Smooth muscle cell (in vitro differentiated cells): ENCODE results near the gene RIMKLA. TPM values are rescaled to one million over a fixed set of nuclear protein-coding genes. Genes with fewer than 3 reads are reported as not detected.

Experiments used
- DNase-seq: peaks from one replicate; lab custom pipeline; 2025; ENCODE audit not compliant: unreplicated experiment; lab: John Stamatoyannopoulos, UW
- H2AFZ ChIP-seq: fragments of 200-600 bp; sonication (generic); 2 replicates; pipeline ENCODE4 v1.6.0; 2016; ENCODE audit warnings: antibody characterized with exemption, low read depth, mild to moderate bottlenecking
- H3F3A ChIP-seq: fragments of 200-600 bp; sonication (generic); 2 replicates; pipeline ENCODE4 v1.6.0; 2017; ENCODE audit warnings: antibody characterized with exemption, low read depth
- H3K27ac ChIP-seq: fragments of 200-600 bp; sonication (generic); 2 replicates; pipeline ENCODE4 v1.5.1; 2016; ENCODE audit warnings: low read depth, mild to moderate bottlenecking
- H3K27me3 ChIP-seq: fragments of 200-600 bp; sonication (generic); 2 replicates; pipeline ENCODE4 v1.6.1; 2016; ENCODE audit warnings: low read depth, mild to moderate bottlenecking
- H3K36me3 ChIP-seq: fragments of 200-600 bp; sonication (generic); 2 replicates; pipeline ENCODE4 v1.5.1; 2016; ENCODE audit warnings: low read depth
- H3K4me1 ChIP-seq: fragments of 200-600 bp; sonication (generic); 2 replicates; pipeline ENCODE4 v1.5.1; 2016; ENCODE audit warnings: low read depth
- H3K4me2 ChIP-seq: fragments of 200-600 bp; sonication (generic); 2 replicates; pipeline ENCODE4 v1.6.0; 2016; ENCODE audit warnings: mild to moderate bottlenecking
- H3K4me3 ChIP-seq: fragments of 200-600 bp; sonication (generic); 2 replicates; pipeline ENCODE4 v1.5.1; 2016; ENCODE audit warnings: mild to moderate bottlenecking
- H3K79me2 ChIP-seq: fragments of 200-600 bp; sonication (generic); 2 replicates; pipeline ENCODE4 v1.6.0; 2016; ENCODE audit warnings: low read depth, mild to moderate bottlenecking
- H3K9ac ChIP-seq: fragments of 200-600 bp; sonication (generic); 2 replicates; pipeline ENCODE4 v1.6.0; 2016; ENCODE audit warnings: low read depth
- H3K9me3 ChIP-seq: fragments of 200-600 bp; sonication (generic); replicated peaks from 2 replicates; pipeline ENCODE4 v1.5.1; 2016; ENCODE audit warnings: low read depth
- H4K20me1 ChIP-seq: fragments of 200-600 bp; sonication (generic); 2 replicates; pipeline ENCODE4 v1.6.0; 2016; ENCODE audit warnings: low read depth
- CTCF ChIP-seq: fragments of 200-600 bp; sonication (generic); IDR thresholded peaks from 2 replicates; pipeline ENCODE4 v1.5.1; 2017; ENCODE audit warnings: borderline replicate concordance, mild to moderate bottlenecking, antibody characterized with exemption; ENCODE audit not compliant: insufficient read depth, poor library complexity, severe bottlenecking
- WGBS: methylation state at CpG from one replicate; pipeline ENCODE4 v1.1.7; 2016; ENCODE audit warnings: low lambda C conversion rate; 5-methylcytosine and 5-hydroxymethylcytosine counted together
- polyA plus RNA-seq: library from polyadenylated mRNA; unstranded; fragments of >200 nt; fragmentation: Nextera tagmentation; extraction: Ambion mirVana; gene quantifications from 2 replicates; pipeline ENCODE4 v1.2.1, GENCODE V29; 2016
- total RNA-seq: library from RNA; depleted of rRNA; stranded (reverse); fragments of >200 nt; gene quantifications from 2 replicates; pipeline ENCODE4 v1.2.3, GENCODE V29; 2014

The RIMKLA gene
- total and polyA plus RNA-seq, 2 experiments from 2014 or later = 0.04 to 0.25 TPM

DNA sequence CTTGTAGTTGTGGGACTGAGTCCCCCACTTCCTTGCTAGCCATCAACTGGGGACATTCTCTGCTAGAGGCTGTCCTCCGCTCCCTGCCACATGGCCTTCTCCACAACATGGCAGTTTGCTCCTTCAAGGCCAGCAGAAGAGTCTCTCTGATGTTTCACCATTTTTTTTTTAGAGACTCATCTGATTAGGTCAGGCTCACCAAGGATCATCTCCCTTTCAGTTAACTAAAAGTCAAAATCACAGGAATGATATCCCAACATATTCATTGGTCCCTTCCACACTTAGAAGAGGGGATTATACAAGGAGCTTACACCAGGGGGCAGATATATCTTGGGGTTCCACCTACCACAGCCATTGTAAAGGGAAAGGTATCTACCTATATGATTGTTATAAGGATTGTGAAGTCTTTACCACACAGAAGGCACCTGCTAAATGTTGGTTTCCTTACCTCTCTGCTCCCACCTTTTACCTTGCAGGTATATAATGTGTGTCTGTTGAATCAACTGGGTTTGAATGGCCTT is 23.3 kb downstream of the RIMKLA start:
- no peak for TF ChIP-seq CTCF
- Histone ChIP-seq H3K4me2 (no peak overlapping the region), H3K27ac (no peak overlapping the region), H3K4me3 (no peak overlapping the region), H3K9me3 (no peaks in the 10 kb centered on the region), H2AFZ (no peak overlapping the region), H4K20me1 (no peaks in the 10 kb centered on the region), H3K9ac (no peak overlapping the region), H3K4me1 (no peaks in the 10 kb centered on the region), H3K27me3 (no peaks in the 10 kb centered on the region), H3F3A (no peaks in the 10 kb centered on the region), H3K79me2 (no peaks in the 10 kb centered on the region), H3K36me3 (no peaks in the 10 kb centered on the region)
- no peak for DNase-seq
- WGBS = 100% methylated on average over 1 of the region's 1 CpG

DNA sequence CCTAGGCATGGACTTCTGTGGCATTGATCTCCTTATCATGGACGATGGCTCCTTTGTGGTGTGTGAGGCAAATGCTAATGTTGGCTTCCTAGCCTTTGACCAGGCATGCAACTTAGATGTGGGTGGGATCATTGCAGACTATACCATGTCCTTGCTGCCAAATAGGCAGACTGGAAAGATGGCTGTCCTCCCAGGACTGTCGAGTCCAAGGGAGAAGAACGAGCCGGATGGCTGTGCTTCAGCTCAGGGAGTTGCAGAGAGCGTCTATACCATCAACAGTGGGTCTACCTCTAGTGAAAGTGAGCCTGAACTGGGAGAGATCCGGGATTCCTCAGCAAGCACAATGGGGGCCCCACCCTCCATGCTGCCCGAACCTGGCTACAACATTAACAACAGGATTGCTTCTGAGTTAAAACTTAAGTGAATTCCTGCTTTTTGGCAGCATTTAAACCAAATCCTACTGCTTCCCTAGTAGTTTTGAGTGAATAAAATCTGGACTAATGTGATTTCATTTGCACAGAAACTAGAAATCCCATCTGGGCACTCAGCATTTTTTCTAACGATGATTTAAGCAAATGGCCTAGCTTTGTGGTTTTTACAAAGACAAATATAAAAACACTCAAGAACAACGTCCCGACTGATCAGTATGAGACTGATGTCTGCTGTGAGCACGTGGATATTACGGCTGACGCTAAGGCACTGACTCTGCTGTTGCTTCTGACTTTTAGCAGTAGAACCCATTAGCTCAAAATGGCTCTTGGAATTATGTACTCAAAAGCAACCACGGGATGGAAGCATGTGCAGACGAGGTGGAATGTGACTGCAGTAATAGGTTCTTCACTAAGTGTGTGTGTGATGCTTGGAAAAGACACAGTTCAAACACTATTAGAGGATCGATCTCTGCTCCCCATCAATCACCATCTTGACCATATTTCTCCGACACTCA is 34.2 kb downstream of the RIMKLA start:
- H2AFZ ChIP-seq = no peak overlapping the region
- no peak overlapping the region for H3K4me2 ChIP-seq
- H3K79me2 ChIP-seq = no peaks in the 10 kb centered on the region
- H3K27me3 ChIP-seq = no peaks in the 10 kb centered on the region
- H3K9ac ChIP-seq = no peak overlapping the region
- no peaks in the 10 kb centered on the region for H4K20me1 ChIP-seq
- H3K9me3 ChIP-seq = no peaks in the 10 kb centered on the region
- no peak for TF ChIP-seq CTCF
- DNase-seq = no peak
- no peak overlapping the region for H3K27ac ChIP-seq
- no peaks in the 10 kb centered on the region for H3F3A ChIP-seq
- H3K4me3 ChIP-seq = no peak overlapping the region
- H3K4me1 ChIP-seq = no peaks in the 10 kb centered on the region
- H3K36me3 ChIP-seq = no peaks in the 10 kb centered on the region
- 93% methylated on average over 17 of the region's 17 CpGs for WGBS

GRCh38 chr1:42417166-42417565 is 36.6 kb downstream of the RIMKLA start:
- Histone ChIP-seq H3K27me3 (no peaks in the 10 kb centered on the region), H3K9me3 (no peaks in the 10 kb centered on the region), H3K4me1 (peaks cover 12% of the 10 kb centered on the region), H3K27ac (no peak overlapping the region), H3K4me3 (no peak overlapping the region), H4K20me1 (no peaks in the 10 kb centered on the region), H3K9ac (no peak overlapping the region), H3K36me3 (no peaks in the 10 kb centered on the region), H3K4me2 (no peak overlapping the region), H2AFZ (no peak overlapping the region), H3F3A (no peaks in the 10 kb centered on the region), H3K79me2 (no peaks in the 10 kb centered on the region)
- no peak for DNase-seq
- no peak for TF ChIP-seq CTCF
- WGBS = 77% methylated on average over 3 of the region's 3 CpGs
